SKM-1 (cell line): ENCODE data around the gene DDAH1.
A peak's percentile ranks its signal among the peaks of the same experiment; 100 is the strongest.

Source experiments
- DNase-seq: peaks from one replicate; lab custom pipeline; 2025; ENCODE audit not compliant: unreplicated experiment; lab: John Stamatoyannopoulos, UW

Gene DDAH1

GRCh38 chr1:85277802-85278201, 187.2 kb downstream of the DDAH1 start:
- no peak for DNase-seq

GRCh38 chr1:85276978-85277639, 187.8 kb downstream of the DDAH1 start:
- no peak for DNase-seq

GRCh38 chr1:85276215-85276977, 188.6 kb downstream of the DDAH1 start, which contains the start of gene BCL10:
TSS of gene BCL10 (minus strand) at chr1:85276632. CDS start at chr1:85276352, 280 bp downstream.
- DNase-seq, result peak; percentile 93

GRCh38 chr1:85275701-85276214, 189.2 kb downstream of the DDAH1 start:
- no peak for DNase-seq

- DNase-seq, result no peak
Observed at GRCh38 chr1:85274969-85275453, 189.9 kb downstream of the DDAH1 start.

GRCh38 chr1:85273397-85273796, 191.6 kb downstream of the DDAH1 start:
- no peak for DNase-seq

GRCh38 chr1:85268801-85269585, 196.0 kb downstream of the DDAH1 start:
- DNase-seq, result no peak
